ENCODE data around the gene ANKRD28. TPM values are rescaled to one million over a fixed set of nuclear protein-coding genes. Genes with fewer than 3 reads are reported as not detected.

ANKRD28 gene
- total RNA-seq, 1 donor from 2014 or later, result 63.7 TPM

- DNase-seq (ENCODE audit: low spot score, unreplicated experiment), result no peak
- Mint-ChIP-seq H3K9me3 (ENCODE audit: low read depth) (peaks cover 8% of the 10 kb centered on the region), H3K4me3 (ENCODE audit: low read depth) (no peak overlapping the region), H3K27me3 (no peaks in the 10 kb centered on the region), H3K27ac (no peak overlapping the region), H3K36me3 (ENCODE audit: insufficient read depth) (peaks cover 28% of the 10 kb centered on the region), H3K4me1 (ENCODE audit: low read depth) (peaks cover 1% of the 10 kb centered on the region)
- no peak for TF ChIP-seq CTCF (IDR thresholded peaks at IDR 0.05; ENCODE audit: unreplicated experiment)
These were observed 6.3 kb downstream of the ANKRD28 start for GRCh38 chr3:15791525-15791924.

- H3K27ac Mint-ChIP-seq, result no peak overlapping the region
- H3K4me1 Mint-ChIP-seq (ENCODE audit: low read depth), result peaks cover 5% of the 10 kb centered on the region
- H3K9me3 Mint-ChIP-seq (ENCODE audit: low read depth), result peaks cover 8% of the 10 kb centered on the region
- no peak overlapping the region for H3K4me3 Mint-ChIP-seq (ENCODE audit: low read depth)
- H3K36me3 Mint-ChIP-seq (ENCODE audit: insufficient read depth), result peaks cover 23% of the 10 kb centered on the region
- DNase-seq (ENCODE audit: low spot score, unreplicated experiment), result no peak
- H3K27me3 Mint-ChIP-seq, result no peaks in the 10 kb centered on the region
- TF ChIP-seq CTCF (IDR thresholded peaks at IDR 0.05; ENCODE audit: unreplicated experiment), result no peak
These were observed 9.8 kb downstream of the ANKRD28 start for GRCh38 chr3:15787941-15788340.

GRCh38 chr3:15787526-15787925 is 10.3 kb downstream of the ANKRD28 start:
- no peak for TF ChIP-seq CTCF (IDR thresholded peaks at IDR 0.05; ENCODE audit: unreplicated experiment)
- no peak for DNase-seq (ENCODE audit: low spot score, unreplicated experiment)
- Mint-ChIP-seq H3K9me3 (ENCODE audit: low read depth) (peaks cover 8% of the 10 kb centered on the region), H3K4me1 (ENCODE audit: low read depth) (peaks cover 5% of the 10 kb centered on the region), H3K27ac (peak overlapping the region; percentile 54), H3K36me3 (ENCODE audit: insufficient read depth) (peaks cover 23% of the 10 kb centered on the region), H3K27me3 (no peaks in the 10 kb centered on the region), H3K4me3 (ENCODE audit: low read depth) (no peak overlapping the region)

DNA sequence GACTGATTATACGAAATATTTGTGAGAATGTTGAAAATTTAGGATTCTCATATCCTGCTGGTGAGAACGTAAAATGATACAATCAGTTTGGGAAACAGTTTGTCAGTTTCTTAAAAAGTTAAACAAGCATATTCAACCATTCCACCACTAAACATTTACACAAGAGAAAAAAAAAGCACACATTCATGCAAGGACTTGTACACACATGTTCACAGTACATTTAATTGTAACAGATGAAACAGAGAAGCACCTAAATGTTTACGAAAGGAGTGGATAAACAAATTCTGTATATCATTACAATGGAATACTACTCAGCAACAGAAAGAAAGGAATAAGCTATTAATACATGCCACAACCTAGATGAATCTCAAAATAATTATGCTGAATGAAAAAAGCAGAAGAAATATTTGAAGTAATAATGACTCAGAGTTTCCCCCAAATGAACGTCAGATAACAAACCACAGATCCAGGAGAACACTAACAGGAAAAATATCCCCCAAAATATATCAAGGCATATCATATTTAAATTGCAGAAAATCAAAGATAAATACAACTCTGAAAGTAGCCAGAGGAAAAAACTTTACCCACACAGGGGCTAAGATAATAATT is 14.3 kb downstream of the ANKRD28 start:
- no peak overlapping the region for H3K4me3 Mint-ChIP-seq (ENCODE audit: low read depth)
- H3K4me1 Mint-ChIP-seq (ENCODE audit: low read depth), result peaks cover 5% of the 10 kb centered on the region
- no peaks in the 10 kb centered on the region for H3K27me3 Mint-ChIP-seq
- H3K36me3 Mint-ChIP-seq (ENCODE audit: insufficient read depth), result no peaks in the 10 kb centered on the region
- TF ChIP-seq CTCF (IDR thresholded peaks at IDR 0.05; ENCODE audit: unreplicated experiment), result no peak
- DNase-seq (ENCODE audit: low spot score, unreplicated experiment), result no peak
- peak overlapping the region; percentile 29 for H3K27ac Mint-ChIP-seq
- H3K9me3 Mint-ChIP-seq (ENCODE audit: low read depth), result no peaks in the 10 kb centered on the region

- H3K4me1 Mint-ChIP-seq (ENCODE audit: low read depth), result peaks cover 5% of the 10 kb centered on the region
- no peaks in the 10 kb centered on the region for H3K27me3 Mint-ChIP-seq
- no peaks in the 10 kb centered on the region for H3K9me3 Mint-ChIP-seq (ENCODE audit: low read depth)
- no peak overlapping the region for H3K4me3 Mint-ChIP-seq (ENCODE audit: low read depth)
- no peaks in the 10 kb centered on the region for H3K36me3 Mint-ChIP-seq (ENCODE audit: insufficient read depth)
- no peak for TF ChIP-seq CTCF (IDR thresholded peaks at IDR 0.05; ENCODE audit: unreplicated experiment)
- no peak for DNase-seq (ENCODE audit: low spot score, unreplicated experiment)
- H3K27ac Mint-ChIP-seq, result no peak overlapping the region
These were observed 15.3 kb downstream of the ANKRD28 start for GRCh38 chr3:15782429-15782828.
